HCT116 (cell line): ENCODE data around the gene EHMT1. TPM values are rescaled to one million over a fixed set of nuclear protein-coding genes. Genes with fewer than 3 reads are reported as not detected.

Experiments
- ATAC-seq: fragments of 200-7000 bp; cut with Tn5 transposase; 2 replicates; pipeline ENCODE4 v1.9.1; 2020; ENCODE audit warnings: mild to moderate bottlenecking, moderate library complexity
- BruUV-seq: library from RNA; stranded (reverse); fragments of 400-500 nt; replicated peaks from 2 replicates; lab custom pipeline; 2021; lab: Mats Ljungman, UMichigan
- CTCF ChIA-PET: fragments of 300-600 bp; sonication (Branson Sonifier 250); formaldehyde crosslinking; loops from one replicate; lab custom pipeline; 2021; ENCODE audit warnings: antibody characterized with exemption; lab: Charles Lee
- POLR2A ChIA-PET: fragments of 300-600, 350-600 bp; sonication (Branson Sonifier 250); formaldehyde crosslinking; loops from one replicate; lab custom pipeline; 2021; ENCODE audit warnings: antibody characterized with exemption; lab: Charles Lee
- RAD21 ChIA-PET, 2 experiments: fragments of 300-600 bp; sonication (Branson Sonifier 250); formaldehyde crosslinking; loops; one replicate each; lab custom pipeline; 2023; ENCODE audit warnings: low total read pairs in 2 of 2; ENCODE audit not compliant: uncharacterized antibody in 2 of 2, unreplicated experiment in 2 of 2, low non-redundant PET in 1 of 2; lab: Charles Lee
- DNase-seq: peaks from one replicate; pipeline ENCODE4 v3.0.0-alpha.2; 2010; ENCODE audit warnings: low read depth, low spot score
- H2AFZ ChIP-seq: fragments of 200-600 bp; shearing (Covaris generic), sonication (generic); 2 replicates; pipeline ENCODE4 v1.6.1; 2017; ENCODE audit warnings: low read depth, mixed run types, mixed read lengths, antibody characterized with exemption, low read length; ENCODE audit not compliant: poor library complexity, severe bottlenecking
- H3K27ac ChIP-seq: 2 replicates; pipeline ENCODE4 v1.5.1; 2012; ENCODE audit warnings: low read depth, low read length
- H3K27me3 ChIP-seq: fragments of 200-600 bp; sonication (generic); 2 replicates; pipeline ENCODE4 v1.6.1; 2016; ENCODE audit warnings: mixed run types, low read length, mixed read lengths; ENCODE audit not compliant: insufficient read depth
- H3K36me3 ChIP-seq, 2 experiments: fragments of 200-500 bp in 1 of 2; fragments of 200-600 bp in 1 of 2; sonication (Bioruptor generic) in 1 of 2; sonication (generic) in 1 of 2; 2 replicates each; pipeline versions ENCODE4 v1.5.1 to v1.6.1; 2014 to 2016; ENCODE audit warnings: low read length in 2 of 2, inconsistent platforms in 1 of 2, mixed read lengths in 1 of 2, mixed run types in 1 of 2; ENCODE audit not compliant: insufficient read depth in 2 of 2, control insufficient read depth in 1 of 2
- H3K4me1 ChIP-seq, 2 experiments: fragments of 200-600 bp in 1 of 2; sonication (generic) in 1 of 2; 2 replicates each; pipeline versions ENCODE4 v1.5.1 to v1.6.1; 2012 to 2017; ENCODE audit warnings: low read length in 2 of 2, inconsistent platforms in 1 of 2, mild to moderate bottlenecking in 1 of 2, mixed read lengths in 1 of 2, mixed run types in 1 of 2, moderate library complexity in 1 of 2; ENCODE audit not compliant: insufficient read depth in 2 of 2, control insufficient read depth in 1 of 2
- H3K4me2 ChIP-seq: fragments of 200-600 bp; sonication (generic); 2 replicates; pipeline ENCODE4 v1.6.1; 2017; ENCODE audit warnings: mixed run types, low read length, mixed read lengths
- H3K4me3 ChIP-seq, 2 experiments: fragments of 200-600 bp in 1 of 2; sonication (generic) in 1 of 2; replicated peaks in 1 of 2; 2 replicates each; pipeline ENCODE4 v1.5.1; 2011 to 2016; ENCODE audit warnings: low read length in 2 of 2, control low read depth in 1 of 2, low read depth in 1 of 2, mild to moderate bottlenecking in 1 of 2, mixed read lengths in 1 of 2, mixed run types in 1 of 2
- H3K79me2 ChIP-seq: fragments of 200-600 bp; sonication (generic); 2 replicates; pipeline ENCODE4 v1.6.1; 2017; ENCODE audit warnings: mild to moderate bottlenecking, mixed run types, low read length, moderate library complexity, mixed read lengths; ENCODE audit not compliant: insufficient read depth
- H3K9ac ChIP-seq: fragments of 200-600 bp; sonication (generic); 2 replicates; pipeline ENCODE4 v1.6.1; 2016; ENCODE audit warnings: low read length, mixed read lengths
- H3K9me2 ChIP-seq: fragments of 200-600 bp; sonication (generic), shearing (Covaris generic); 2 replicates; pipeline ENCODE4 v1.6.1; 2017; ENCODE audit warnings: mixed run types, mild to moderate bottlenecking, moderate library complexity; ENCODE audit not compliant: insufficient read depth
- H3K9me3 ChIP-seq, 2 experiments: fragments of 200-500 bp in 1 of 2; fragments of 200-600 bp in 1 of 2; sonication (Bioruptor generic) in 1 of 2; sonication (generic) in 1 of 2; 2 replicates each; pipeline ENCODE4 v1.6.1; 2014 to 2017; ENCODE audit warnings: low read length in 2 of 2, mixed read lengths in 2 of 2, inconsistent platforms in 1 of 2, low read depth in 1 of 2, mild to moderate bottlenecking in 1 of 2, mixed run types in 1 of 2, moderate library complexity in 1 of 2; ENCODE audit not compliant: control insufficient read depth in 1 of 2, insufficient read depth in 1 of 2
- H4K20me1 ChIP-seq: fragments of 200-600 bp; sonication (generic), shearing (Covaris generic); 2 replicates; pipeline ENCODE4 v1.6.1; 2017; ENCODE audit warnings: mixed run types, mild to moderate bottlenecking, moderate library complexity; ENCODE audit not compliant: insufficient read depth
- CEBPB ChIP-seq: IDR thresholded peaks from 2 replicates; pipeline ENCODE4 v1.6.1; 2012; ENCODE audit warnings: low read depth
- CTCF ChIP-seq, 3 experiments: fragments of 200-600 bp in 1 of 3; sonication (generic) in 1 of 3; IDR thresholded peaks in 2 of 3; conservative IDR thresholded peaks in 1 of 3; 2 replicates each; pipeline ENCODE4 v1.5.1; 2012 to 2017; ENCODE audit warnings: low read depth in 2 of 3, low read length in 2 of 3, antibody characterized with exemption in 1 of 3, borderline replicate concordance in 1 of 3, control low read depth in 1 of 3, mild to moderate bottlenecking in 1 of 3, mixed read lengths in 1 of 3, mixed run types in 1 of 3, moderate library complexity in 1 of 3; ENCODE audit not compliant: insufficient read depth in 1 of 3
- EGR1 ChIP-seq: IDR thresholded peaks from 2 replicates; pipeline ENCODE4 v1.6.1; 2012; ENCODE audit warnings: low read depth
- ELF1 ChIP-seq: IDR thresholded peaks from 2 replicates; pipeline ENCODE4 v1.6.1; 2012; ENCODE audit warnings: low read depth, borderline replicate concordance
- EZH2 ChIP-seq: fragments of 200-600 bp; sonication (generic); IDR thresholded peaks from 2 replicates; pipeline ENCODE4 v1.6.1; 2017; ENCODE audit warnings: antibody characterized with exemption, mixed run types
- FOSL1 ChIP-seq: IDR thresholded peaks from 2 replicates; pipeline ENCODE4 v1.6.1; 2012; ENCODE audit warnings: low read depth
- JUND ChIP-seq: IDR thresholded peaks from 2 replicates; pipeline ENCODE4 v1.6.1; 2012
- POLR2AphosphoS5 ChIP-seq: IDR thresholded peaks from 2 replicates; pipeline ENCODE4 v1.6.1; 2011; ENCODE audit warnings: mild to moderate bottlenecking, low read depth, low read length, moderate library complexity
- SIN3A ChIP-seq: IDR thresholded peaks from 2 replicates; pipeline ENCODE4 v1.6.1; 2012; ENCODE audit warnings: low read depth
- TCF7L2 ChIP-seq: IDR thresholded peaks from 2 replicates; pipeline ENCODE4 v1.7.0; 2011; ENCODE audit warnings: borderline replicate concordance, inconsistent platforms; ENCODE audit not compliant: insufficient read depth, insufficient read length; ENCODE audit errors: extremely low read depth
- YY1 ChIP-seq: IDR thresholded peaks from 2 replicates; pipeline ENCODE4 v1.6.1; 2011; ENCODE audit warnings: low read length, low read depth, moderate library complexity, mild to moderate bottlenecking; ENCODE audit not compliant: insufficient replicate concordance; ENCODE audit errors: extremely low read depth
- intact Hi-C: fragments of 100-400 bp; cut with micrococcal nuclease; formaldehyde crosslinking; loops from 2 replicates; pipeline ENCODE4 v1.10.0; 2022
- total RNA-seq: library from RNA; stranded (reverse); gene quantifications from one replicate; pipeline ENCODE4 v1.2.1, GENCODE V29; 2021; ENCODE audit not compliant: unreplicated experiment
- TF ChIP-seq, protein P1 (sequence below): IDR thresholded peaks from 2 replicates; pipeline ENCODE4 v1.6.1; 2012

The EHMT1 gene
- total RNA-seq, 1 experiment from 2014 or later, result 86.1 TPM

DNA sequence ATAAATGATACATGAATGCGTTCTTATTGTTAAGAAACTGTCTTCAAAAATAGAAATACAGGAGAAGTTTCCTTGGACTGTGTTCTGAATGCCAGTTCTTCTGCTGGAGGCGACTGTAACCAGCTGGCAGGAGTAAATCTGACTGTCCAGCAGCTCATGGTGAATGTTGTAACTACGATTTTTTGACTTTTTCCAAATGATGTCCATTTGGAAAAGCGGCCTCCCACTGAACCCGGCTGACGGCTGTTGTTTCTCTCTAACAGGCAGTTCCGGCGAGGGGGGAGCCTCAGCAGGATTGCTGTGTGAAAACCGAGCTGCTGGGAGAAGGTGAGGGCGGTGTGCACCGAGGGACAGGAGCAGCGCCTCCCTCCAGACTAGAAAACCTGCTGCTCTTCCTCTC is 91.9 kb downstream of the EHMT1 start:
- no peak overlapping the region for H3K27ac ChIP-seq
- POLR2A ChIA-PET, result no interaction called here
- no peaks in the 10 kb centered on the region for H3K4me1 ChIP-seq
- CTCF ChIA-PET, result no interaction called here
- H3K79me2 ChIP-seq, result peaks cover 88% of the 10 kb centered on the region
- no peaks in the 10 kb centered on the region for H3K9me3 ChIP-seq
- no TSS peak for BruUV-seq
- DNase-seq (no peak), ATAC-seq (no peak)
- no peak for TF ChIP-seq SIN3A
- no peak for TF ChIP-seq ELF1
- TF ChIP-seq CTCF (IDR thresholded peaks at IDR 0.05 in 2 of 3, conservative IDR thresholded peaks at IDR 0.05 in 1 of 3; ENCODE audit: borderline replicate concordance in 1 of 3, insufficient read depth in 1 of 3, low read depth in 2 of 3, low read length in 2 of 3), result no peak
- TF ChIP-seq JUND, result no peak
- TF ChIP-seq FOSL1, result no peak
- TF ChIP-seq EGR1, result no peak
- no peak for TF ChIP-seq YY1
- TF ChIP-seq TCF7L2, result no peak
- TF ChIP-seq, protein P1, sequence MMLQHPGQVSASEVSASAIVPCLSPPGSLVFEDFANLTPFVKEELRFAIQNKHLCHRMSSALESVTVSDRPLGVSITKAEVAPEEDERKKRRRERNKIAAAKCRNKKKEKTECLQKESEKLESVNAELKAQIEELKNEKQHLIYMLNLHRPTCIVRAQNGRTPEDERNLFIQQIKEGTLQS, result no peak
- TF ChIP-seq CEBPB, result no peak
- TF ChIP-seq POLR2AphosphoS5, result no peak
- TF ChIP-seq EZH2, result no peak
- H3K4me3 ChIP-seq, result no peak overlapping the region
- RAD21 ChIA-PET, result no interaction called here
- 0 out of 2 replicates have a peak, but pooled peaks cover 6% of the 10 kb centered on the region for H4K20me1 ChIP-seq
- no peaks in the 10 kb centered on the region for H3K9me2 ChIP-seq
- no peak overlapping the region for H2AFZ ChIP-seq
- intact Hi-C loops, result no loop called here
- H3K9ac ChIP-seq, result no peak overlapping the region
- H3K36me3 ChIP-seq, result peaks cover 2 to 15% of the 10 kb centered on the region in 2 experiments; a peak in 2 of 4 replicates
- H3K4me2 ChIP-seq, result no peak overlapping the region
- no peaks in the 10 kb centered on the region for H3K27me3 ChIP-seq
